ENCODE measurements around the gene FAF1. TPM values are rescaled to one million over a fixed set of nuclear protein-coding genes. Genes with fewer than 3 reads are reported as not detected.

Gene FAF1
- total and polyA plus RNA-seq, 2 of the 8 experiments (the other 6 are each of a cell fraction or from before 2014, with no cell fraction given): 10.8 to 65.9 TPM

DNA sequence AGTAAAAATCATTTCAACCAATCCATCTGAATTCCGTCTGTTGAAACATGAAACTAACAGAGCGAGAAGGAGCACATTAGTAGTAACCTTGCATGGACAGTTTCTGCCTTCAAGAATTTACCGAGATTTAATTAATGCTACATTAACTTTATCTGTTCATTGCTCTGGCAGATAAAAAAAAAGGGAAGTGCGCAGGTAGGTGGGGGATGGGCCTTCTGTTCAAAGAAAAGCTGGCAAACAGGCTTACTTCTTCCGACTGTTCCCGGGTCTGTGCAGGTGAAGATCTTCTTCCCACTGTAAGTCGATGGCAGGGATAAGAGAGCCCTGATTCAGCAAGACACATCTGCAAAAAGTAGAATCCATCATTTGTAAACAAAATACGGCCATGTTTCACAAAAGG is 364.2 kb downstream of the FAF1 start (continued):
- TF ChIP-seq, protein P1, sequence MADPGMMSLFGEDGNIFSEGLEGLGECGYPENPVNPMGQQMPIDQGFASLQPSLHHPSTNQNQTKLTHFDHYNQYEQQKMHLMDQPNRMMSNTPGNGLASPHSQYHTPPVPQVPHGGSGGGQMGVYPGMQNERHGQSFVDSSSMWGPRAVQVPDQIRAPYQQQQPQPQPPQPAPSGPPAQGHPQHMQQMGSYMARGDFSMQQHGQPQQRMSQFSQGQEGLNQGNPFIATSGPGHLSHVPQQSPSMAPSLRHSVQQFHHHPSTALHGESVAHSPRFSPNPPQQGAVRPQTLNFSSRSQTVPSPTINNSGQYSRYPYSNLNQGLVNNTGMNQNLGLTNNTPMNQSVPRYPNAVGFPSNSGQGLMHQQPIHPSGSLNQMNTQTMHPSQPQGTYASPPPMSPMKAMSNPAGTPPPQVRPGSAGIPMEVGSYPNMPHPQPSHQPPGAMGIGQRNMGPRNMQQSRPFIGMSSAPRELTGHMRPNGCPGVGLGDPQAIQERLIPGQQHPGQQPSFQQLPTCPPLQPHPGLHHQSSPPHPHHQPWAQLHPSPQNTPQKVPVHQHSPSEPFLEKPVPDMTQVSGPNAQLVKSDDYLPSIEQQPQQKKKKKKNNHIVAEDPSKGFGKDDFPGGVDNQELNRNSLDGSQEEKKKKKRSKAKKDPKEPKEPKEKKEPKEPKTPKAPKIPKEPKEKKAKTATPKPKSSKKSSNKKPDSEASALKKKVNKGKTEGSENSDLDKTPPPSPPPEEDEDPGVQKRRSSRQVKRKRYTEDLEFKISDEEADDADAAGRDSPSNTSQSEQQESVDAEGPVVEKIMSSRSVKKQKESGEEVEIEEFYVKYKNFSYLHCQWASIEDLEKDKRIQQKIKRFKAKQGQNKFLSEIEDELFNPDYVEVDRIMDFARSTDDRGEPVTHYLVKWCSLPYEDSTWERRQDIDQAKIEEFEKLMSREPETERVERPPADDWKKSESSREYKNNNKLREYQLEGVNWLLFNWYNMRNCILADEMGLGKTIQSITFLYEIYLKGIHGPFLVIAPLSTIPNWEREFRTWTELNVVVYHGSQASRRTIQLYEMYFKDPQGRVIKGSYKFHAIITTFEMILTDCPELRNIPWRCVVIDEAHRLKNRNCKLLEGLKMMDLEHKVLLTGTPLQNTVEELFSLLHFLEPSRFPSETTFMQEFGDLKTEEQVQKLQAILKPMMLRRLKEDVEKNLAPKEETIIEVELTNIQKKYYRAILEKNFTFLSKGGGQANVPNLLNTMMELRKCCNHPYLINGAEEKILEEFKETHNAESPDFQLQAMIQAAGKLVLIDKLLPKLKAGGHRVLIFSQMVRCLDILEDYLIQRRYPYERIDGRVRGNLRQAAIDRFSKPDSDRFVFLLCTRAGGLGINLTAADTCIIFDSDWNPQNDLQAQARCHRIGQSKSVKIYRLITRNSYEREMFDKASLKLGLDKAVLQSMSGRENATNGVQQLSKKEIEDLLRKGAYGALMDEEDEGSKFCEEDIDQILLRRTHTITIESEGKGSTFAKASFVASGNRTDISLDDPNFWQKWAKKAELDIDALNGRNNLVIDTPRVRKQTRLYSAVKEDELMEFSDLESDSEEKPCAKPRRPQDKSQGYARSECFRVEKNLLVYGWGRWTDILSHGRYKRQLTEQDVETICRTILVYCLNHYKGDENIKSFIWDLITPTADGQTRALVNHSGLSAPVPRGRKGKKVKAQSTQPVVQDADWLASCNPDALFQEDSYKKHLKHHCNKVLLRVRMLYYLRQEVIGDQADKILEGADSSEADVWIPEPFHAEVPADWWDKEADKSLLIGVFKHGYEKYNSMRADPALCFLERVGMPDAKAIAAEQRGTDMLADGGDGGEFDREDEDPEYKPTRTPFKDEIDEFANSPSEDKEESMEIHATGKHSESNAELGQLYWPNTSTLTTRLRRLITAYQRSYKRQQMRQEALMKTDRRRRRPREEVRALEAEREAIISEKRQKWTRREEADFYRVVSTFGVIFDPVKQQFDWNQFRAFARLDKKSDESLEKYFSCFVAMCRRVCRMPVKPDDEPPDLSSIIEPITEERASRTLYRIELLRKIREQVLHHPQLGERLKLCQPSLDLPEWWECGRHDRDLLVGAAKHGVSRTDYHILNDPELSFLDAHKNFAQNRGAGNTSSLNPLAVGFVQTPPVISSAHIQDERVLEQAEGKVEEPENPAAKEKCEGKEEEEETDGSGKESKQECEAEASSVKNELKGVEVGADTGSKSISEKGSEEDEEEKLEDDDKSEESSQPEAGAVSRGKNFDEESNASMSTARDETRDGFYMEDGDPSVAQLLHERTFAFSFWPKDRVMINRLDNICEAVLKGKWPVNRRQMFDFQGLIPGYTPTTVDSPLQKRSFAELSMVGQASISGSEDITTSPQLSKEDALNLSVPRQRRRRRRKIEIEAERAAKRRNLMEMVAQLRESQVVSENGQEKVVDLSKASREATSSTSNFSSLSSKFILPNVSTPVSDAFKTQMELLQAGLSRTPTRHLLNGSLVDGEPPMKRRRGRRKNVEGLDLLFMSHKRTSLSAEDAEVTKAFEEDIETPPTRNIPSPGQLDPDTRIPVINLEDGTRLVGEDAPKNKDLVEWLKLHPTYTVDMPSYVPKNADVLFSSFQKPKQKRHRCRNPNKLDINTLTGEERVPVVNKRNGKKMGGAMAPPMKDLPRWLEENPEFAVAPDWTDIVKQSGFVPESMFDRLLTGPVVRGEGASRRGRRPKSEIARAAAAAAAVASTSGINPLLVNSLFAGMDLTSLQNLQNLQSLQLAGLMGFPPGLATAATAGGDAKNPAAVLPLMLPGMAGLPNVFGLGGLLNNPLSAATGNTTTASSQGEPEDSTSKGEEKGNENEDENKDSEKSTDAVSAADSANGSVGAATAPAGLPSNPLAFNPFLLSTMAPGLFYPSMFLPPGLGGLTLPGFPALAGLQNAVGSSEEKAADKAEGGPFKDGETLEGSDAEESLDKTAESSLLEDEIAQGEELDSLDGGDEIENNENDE (IDR thresholded peaks at IDR 0.05; ENCODE audit: insufficient replicate concordance, low read length): no peak
- no peak for TF ChIP-seq PHF8 (conservative IDR thresholded peaks at IDR 0.05; ENCODE audit: low read depth, low read length)

All from H1 (cell line).